Mucosa of descending colon (tissue), 3 donors: ENCODE measurements around the gene RFX3. TPM values are rescaled to one million over a fixed set of nuclear protein-coding genes. Genes with fewer than 3 reads are reported as not detected.
A peak's percentile ranks its signal among the peaks of the same experiment; 100 is the strongest.

Experiments
- ATAC-seq: fragments of 200-7000 bp; cut with Tn5 transposase; one replicate; pipeline ENCODE4 v1.9.1; 2020; ENCODE audit warnings: mild to moderate bottlenecking, moderate library complexity
- DNase-seq, 3 donors: peaks; one replicate each; pipeline ENCODE4 v3.0.0-alpha.2; 2020
- H3K36me3 ChIP-seq: fragments of 200-600 bp; one replicate; pipeline ENCODE4 v1.8.0; 2021; ENCODE audit warnings: low read depth, mild to moderate bottlenecking
- H3K4me1 ChIP-seq: fragments of 200-600 bp; one replicate; pipeline ENCODE4 v1.8.0; 2021; ENCODE audit warnings: low read depth, mild to moderate bottlenecking
- H3K4me3 ChIP-seq: fragments of 200-600 bp; one replicate; pipeline ENCODE4 v1.8.0; 2021; ENCODE audit warnings: mild to moderate bottlenecking
- H3K9me3 ChIP-seq: fragments of 200-600 bp; one replicate; pipeline ENCODE4 v1.8.0; 2021; ENCODE audit warnings: mild to moderate bottlenecking
- CTCF ChIP-seq: fragments of 200-600 bp; IDR thresholded peaks from one replicate; pipeline ENCODE4 v1.8.0; 2022; ENCODE audit warnings: antibody characterized with exemption, mild to moderate bottlenecking
- intact Hi-C, 2 donors: fragments of 100-400 bp; cut with DNase I in 1 of 2; cut with micrococcal nuclease in 1 of 2; formaldehyde crosslinking; loops; one replicate each; pipeline versions ENCODE4 v1.11.0 to v1.11.1; 2022; cut with DNase I, micrococcal nuclease
- total RNA-seq, 3 donors: library from RNA; stranded (reverse); fragmentation: NEBNext Ultra II Directional in 2 of 3; extraction: Animal tissue kit (Norgen Biotek cat#: 25700) in 2 of 3; gene quantifications; one replicate each; pipeline versions ENCODE4 v1.2.1 to v1.2.4, GENCODE V29; 2021 to 2023
- donor health status: DM: no; HTN: no; CAD: no; lungs with moderate emphysema.
- donor health status: DM: no; HTN: no; CAD: no.
- donor health status: DM: no; HTN: yes; CAD: no.

RFX3 gene
- total RNA-seq, 3 donors from 2014 or later: 12.0 to 13.3 (median 12.3) TPM

DNA sequence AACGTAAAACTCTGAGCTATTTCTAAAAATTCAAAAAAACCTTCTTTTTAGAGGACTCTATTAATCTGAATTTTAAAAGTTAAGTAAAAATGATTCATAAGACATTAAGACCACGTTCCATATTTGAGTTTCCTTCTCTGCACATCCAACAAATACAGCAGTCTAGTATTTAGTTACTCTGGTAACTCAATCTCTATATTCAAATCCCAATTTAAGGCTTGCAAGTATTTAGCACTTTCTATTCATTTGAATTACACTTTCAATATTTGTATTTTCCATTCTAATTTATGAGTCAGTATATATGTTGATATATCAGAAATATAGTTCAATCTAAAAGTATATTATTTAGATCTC, 17.7 kb downstream of the RFX3 start:
- no peak for DNase-seq
- TF ChIP-seq CTCF: no peak
- H3K4me3 ChIP-seq: no peak overlapping the region
- H3K9me3 ChIP-seq: no peaks in the 10 kb centered on the region
- H3K4me1 ChIP-seq: no peaks in the 10 kb centered on the region
- no peaks in the 10 kb centered on the region for H3K36me3 ChIP-seq
- intact Hi-C loops: no loop called here
- no peak for ATAC-seq

- TF ChIP-seq CTCF: no peak
- Histone ChIP-seq H3K36me3 (no peaks in the 10 kb centered on the region), H3K4me1 (no peaks in the 10 kb centered on the region), H3K4me3 (no peak overlapping the region), H3K9me3 (no peaks in the 10 kb centered on the region)
- DNase-seq (no peak), ATAC-seq (peak; percentile 38)
- intact Hi-C loops: no loop called here
Measured at GRCh38 chr9:3507395-3508077, 18.3 kb downstream of the RFX3 start.

GRCh38 chr9:3506164-3506563, 19.6 kb downstream of the RFX3 start:
- H3K36me3 ChIP-seq: no peaks in the 10 kb centered on the region
- no peaks in the 10 kb centered on the region for H3K4me1 ChIP-seq
- no peak for TF ChIP-seq CTCF
- no peaks in the 10 kb centered on the region for H3K9me3 ChIP-seq
- no peak for DNase-seq
- H3K4me3 ChIP-seq: no peak overlapping the region
- intact Hi-C loops: no loop called here
- ATAC-seq: no peak

GRCh38 chr9:3502560-3503398, 23.0 kb downstream of the RFX3 start:
- no peak for DNase-seq
- intact Hi-C loops: no loop called here
- no peak overlapping the region for H3K4me3 ChIP-seq
- TF ChIP-seq CTCF: no peak
- no peaks in the 10 kb centered on the region for H3K9me3 ChIP-seq
- no peaks in the 10 kb centered on the region for H3K36me3 ChIP-seq
- peak; percentile 34 for ATAC-seq
- no peaks in the 10 kb centered on the region for H3K4me1 ChIP-seq

GRCh38 chr9:3500044-3500443, 25.8 kb downstream of the RFX3 start:
- peaks cover 8% of the 10 kb centered on the region for H3K4me1 ChIP-seq
- intact Hi-C loops: no loop called here
- DNase-seq (no peak), ATAC-seq (no peak)
- no peaks in the 10 kb centered on the region for H3K36me3 ChIP-seq
- no peak for TF ChIP-seq CTCF
- no peak overlapping the region for H3K4me3 ChIP-seq
- no peaks in the 10 kb centered on the region for H3K9me3 ChIP-seq
